GM18867 (cell line): ENCODE results near the gene SCRG1.

ENCODE experiments used
- ATAC-seq: cut with Tn5 transposase; IDR thresholded peaks from one replicate; pipeline ENCODE4 v1.9.1; 2021; ENCODE audit warnings: mild to moderate bottlenecking, moderate library complexity; ENCODE audit not compliant: unreplicated experiment

SCRG1 gene

DNA sequence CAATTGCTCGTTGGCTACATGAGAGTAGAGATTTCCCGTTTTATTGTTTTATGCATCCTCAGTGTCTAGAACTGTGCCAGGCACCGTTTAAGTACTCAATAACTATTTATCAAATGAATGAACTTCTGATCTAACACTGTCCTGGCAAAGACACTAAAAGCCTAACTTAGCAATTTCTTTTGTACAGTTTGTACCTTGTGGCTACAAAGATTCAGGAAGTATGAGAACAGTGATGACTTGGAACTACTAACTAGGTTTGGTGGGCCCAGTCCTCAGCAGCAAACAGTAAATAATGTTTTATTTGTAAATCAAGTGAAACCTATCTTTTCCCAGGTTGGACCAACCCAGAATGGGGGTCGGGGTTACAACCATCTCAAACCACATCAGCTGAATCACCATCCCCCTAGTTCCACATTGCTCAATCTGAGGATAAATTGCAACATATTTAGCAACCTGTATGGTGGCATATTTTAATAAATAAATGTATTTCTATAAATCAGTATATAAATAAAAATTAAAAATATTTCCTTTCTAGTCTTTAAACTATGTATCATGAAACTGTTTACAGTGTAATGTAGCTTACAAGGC is 12.3 kb upstream of the SCRG1 start:
- ATAC-seq = no peak

GRCh38 chr4:173410079-173410478 is 11.2 kb upstream of the SCRG1 start:
- ATAC-seq = no peak

DNA sequence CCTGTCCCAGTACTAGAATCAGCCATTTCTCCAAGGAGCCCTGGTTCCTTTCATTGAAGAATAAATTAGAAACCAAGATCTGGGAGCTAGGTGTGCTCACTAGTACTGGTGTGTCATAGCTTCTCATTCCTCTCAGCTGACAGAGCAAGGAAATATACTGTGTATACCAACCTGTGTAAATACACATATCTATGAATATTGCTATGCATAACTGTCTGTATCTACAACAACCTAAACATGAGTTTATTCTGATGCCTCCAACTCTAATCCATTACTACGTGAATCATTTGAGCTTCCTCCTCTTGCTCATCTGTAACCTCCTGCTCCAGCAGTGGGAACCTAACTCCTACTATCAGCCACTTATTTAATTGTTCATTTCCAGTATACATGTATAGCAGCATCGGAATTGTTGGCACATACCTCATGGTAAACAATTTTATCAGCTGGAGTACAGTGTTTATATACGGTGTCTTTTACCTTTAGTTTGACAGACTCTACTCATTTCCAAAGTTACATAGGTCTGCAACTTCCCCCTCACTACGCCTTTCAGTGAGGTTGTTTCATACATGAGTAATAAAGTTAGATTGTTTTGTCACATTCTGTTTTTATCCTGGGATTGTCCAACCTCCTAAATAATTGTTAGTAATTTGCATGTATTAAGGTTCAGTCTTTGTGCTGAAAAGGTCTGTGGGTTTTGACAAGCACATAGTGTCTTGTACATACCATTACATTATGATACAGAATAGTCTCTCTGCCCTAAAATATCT is 7.1 kb upstream of the SCRG1 start:
- ATAC-seq = peak; percentile 53

DNA sequence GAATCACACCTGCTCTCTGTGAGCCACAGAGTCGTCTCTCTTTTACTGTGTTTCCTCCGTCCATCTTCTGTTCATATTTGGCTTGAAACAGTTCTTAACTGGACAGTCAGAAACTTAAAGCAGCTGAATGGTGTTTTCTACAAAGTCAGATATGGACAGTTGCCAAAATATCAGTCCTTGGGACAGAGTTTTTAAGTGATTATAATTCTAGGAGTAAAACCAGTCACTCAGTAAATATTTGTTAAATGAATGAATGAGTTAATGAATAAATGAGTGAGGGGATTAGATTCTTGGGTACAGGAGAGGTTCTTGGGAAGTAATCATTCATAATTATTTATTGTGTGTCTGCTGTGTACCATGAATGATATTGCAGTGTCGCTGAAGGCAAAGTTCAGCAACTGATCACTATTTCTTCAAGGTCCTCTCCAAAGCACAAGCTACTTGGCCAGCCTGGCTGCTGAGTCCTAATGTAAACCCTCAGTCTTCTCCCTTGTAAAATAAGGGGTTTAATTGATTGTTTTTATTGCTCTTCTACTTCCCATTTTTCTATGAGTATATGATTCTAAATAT is 5.5 kb upstream of the SCRG1 start:
- no peak for ATAC-seq

- ATAC-seq = no peak
These were observed 4.1 kb upstream of the SCRG1 start for GRCh38 chr4:173403051-173403450.

GRCh38 chr4:173401063-173401462 is 2.1 kb upstream of the SCRG1 start:
- ATAC-seq = no peak

DNA sequence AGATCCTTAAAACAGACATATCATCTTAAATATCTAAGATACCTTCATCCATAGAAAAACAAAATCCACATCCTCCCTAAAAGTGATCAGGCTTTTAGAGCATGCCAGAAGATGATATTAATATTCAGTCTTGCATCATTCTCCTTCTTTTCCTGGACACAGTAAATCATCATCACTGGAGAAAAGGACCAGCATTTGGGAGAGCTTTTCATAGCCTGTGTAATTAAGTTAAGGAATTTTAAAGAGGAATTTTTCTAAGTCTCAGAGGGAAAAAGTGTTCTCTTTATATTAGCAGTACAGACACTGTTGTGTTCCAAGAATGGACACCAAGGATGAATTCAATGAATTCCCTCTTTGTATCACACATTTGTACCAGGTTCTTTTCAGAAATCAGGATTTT is 696 bp downstream of the SCRG1 start:
- no peak for ATAC-seq

GRCh38 chr4:173397604-173398003 is 1.3 kb downstream of the SCRG1 start:
- no peak for ATAC-seq

DNA sequence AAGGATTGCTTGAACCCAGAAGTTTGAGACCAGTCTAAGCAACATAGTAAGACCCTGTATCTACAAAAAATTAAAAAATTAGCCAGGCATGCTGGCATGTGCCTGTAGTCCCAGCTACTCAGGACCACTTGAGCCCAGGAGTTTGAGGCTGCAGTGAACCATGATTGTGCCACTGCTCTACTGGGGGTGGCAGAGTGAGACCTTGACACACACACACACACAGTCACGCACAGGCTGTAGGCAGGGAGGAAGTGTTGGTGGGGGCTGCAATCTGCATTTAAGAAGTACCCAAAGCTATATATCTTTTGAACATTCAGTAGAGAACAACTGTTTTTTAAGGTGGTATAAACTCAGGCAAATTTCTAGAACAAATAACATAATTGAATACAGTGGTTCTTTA is 7.2 kb downstream of the SCRG1 start:
- ATAC-seq = no peak

GRCh38 chr4:173386751-173387150 is 12.2 kb downstream of the SCRG1 start:
- no peak for ATAC-seq

DNA sequence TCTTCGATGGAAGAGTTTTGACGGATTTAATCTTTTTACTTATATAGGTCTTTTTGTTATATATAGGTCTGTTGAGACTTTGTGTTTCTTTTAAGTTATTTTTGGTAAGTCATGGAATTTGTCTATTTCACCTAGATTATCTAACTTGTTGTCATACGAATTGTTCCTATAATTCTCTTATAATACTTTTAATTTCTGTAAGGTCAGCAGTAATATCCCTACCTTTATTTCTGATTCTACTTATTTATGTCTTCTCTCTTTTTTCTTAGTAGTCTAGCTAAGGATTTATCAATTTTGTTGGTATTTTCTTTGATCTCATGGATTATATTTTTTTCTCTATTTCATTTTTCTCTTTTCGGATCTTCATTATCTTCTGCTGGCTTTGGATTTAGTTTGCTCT is 16.6 kb downstream of the SCRG1 start:
- no peak for ATAC-seq

GRCh38 chr4:173381610-173382009 is 17.3 kb downstream of the SCRG1 start:
- no peak for ATAC-seq

- peak; percentile 60 for ATAC-seq
These were observed 17.9 kb downstream of the SCRG1 start for GRCh38 chr4:173380987-173381386.

DNA sequence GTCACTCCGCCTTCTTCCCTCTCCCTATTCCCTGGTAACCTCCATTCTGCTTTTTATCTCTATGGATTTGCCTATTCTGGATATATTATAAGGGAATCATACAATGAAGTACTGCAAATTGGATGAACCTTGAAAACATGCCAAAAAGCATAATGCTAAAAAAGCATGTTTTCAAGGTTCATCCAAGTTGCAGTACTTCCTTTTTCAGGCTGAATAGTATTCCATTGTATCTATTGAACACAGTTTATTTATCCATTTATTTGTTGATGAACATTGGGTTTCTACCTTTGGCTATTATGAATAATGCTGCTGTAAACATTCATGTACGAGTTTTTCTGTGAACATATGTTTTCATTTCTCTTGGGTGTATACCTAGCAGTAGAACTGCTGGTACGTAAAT is 19.0 kb downstream of the SCRG1 start:
- ATAC-seq = no peak

- ATAC-seq = no peak
These were observed 24.3 kb downstream of the SCRG1 start for GRCh38 chr4:173374588-173374987.

DNA sequence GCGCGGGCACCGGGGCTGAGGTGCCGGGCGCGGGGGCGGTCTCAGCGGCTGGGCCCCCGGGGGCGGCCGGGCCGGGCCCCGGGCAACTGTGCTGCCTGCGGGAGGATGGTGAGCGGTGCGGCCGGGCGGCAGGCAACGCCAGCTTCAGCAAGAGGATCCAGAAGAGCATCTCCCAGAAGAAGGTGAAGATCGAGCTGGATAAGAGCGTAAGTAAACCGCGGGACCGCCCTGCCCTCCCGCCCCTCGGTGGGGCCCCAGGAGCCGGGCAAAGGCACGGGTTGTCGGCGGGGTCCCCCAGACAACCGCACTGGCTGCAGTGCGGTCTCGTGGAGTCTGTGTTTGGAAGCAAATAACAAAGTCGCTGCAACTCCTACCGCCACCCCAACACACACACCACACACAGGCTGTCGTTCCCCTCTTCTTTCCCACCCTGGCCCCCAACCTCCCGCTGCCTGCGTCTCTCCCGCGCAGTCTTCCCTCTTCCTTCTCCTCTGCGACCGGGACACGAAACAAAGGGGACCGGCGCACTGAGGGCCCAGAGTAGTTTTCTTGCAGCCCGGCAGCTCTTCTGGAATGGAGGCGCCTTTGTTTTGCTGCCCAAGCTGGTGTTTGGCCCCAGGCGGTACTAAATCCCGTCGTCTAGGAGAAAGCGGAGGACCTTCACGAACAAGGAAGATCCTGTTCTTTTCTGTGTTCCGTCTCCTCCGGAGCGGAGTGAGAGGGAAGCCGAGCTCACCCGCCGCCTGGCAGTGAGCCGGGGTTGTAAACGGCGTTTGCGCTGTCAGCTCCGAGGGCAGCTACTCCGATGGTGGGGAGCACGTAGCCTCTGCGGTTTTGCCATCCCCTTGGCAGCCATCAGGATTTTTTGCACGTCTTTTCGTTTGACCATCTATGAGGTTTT is 27.4 kb downstream of the SCRG1 start:
- peak; percentile 26 for ATAC-seq

DNA sequence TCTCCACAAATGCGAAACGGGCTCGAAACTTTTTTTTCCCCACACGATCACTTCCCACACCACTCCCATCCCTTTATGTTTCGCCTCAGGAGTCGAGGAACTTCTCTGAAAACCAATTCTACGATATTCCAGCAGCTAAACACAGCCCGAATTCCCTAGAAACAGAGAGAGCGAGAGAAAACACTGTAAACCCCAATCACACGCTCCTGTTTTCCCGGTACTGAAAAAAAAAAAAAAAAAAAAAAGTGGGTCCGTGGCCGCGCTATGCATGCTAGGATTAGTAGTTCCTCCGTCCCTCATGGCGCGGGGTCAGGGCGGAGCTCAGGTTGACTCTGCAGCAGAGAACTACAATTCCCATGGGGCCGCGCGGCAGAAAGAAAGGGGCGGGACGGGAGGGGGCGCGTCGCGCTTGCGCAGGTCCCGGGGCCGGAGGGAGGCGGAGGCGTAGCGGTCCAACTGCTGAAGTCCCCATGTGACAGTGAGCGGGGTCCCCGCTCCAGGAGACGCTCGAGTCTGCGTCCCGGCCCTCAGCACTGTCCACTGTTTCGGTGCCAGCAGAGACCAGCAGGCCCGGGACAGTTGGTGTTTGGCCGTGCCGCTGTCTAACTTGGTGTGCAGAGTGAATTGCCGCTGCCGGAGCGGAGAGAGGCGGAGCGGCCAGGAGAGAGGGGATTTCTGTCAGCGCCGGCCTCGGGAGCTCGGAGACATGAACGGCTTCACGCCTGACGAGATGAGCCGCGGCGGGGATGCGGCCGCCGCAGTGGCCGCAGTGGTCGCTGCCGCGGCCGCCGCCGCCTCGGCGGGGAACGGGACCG is 28.2 kb downstream of the SCRG1 start, which contains the start of gene SAP30:
Gene SAP30 (plus strand): TSS at position 478 of the 815 bp plus-strand sequence. CDS start 229 bp downstream, at position 707.
- peak; percentile 69 for ATAC-seq

DNA sequence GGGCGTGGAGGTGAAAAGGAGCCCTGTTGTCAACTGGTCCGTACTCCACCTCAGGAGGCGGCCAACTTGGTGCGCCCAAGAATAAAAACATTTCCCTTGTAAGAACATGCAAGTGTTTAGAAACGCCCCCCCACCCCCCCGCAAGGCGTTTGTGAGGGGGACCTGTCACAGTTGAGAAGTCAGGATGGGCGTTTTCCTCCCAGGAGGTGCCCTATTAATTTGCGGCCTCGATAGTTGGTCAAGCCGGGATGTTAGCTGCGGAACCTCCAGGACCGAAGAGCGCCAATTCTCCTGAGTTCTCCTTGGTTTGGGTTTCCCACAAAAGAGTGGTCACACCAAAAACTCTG is 28.8 kb downstream of the SCRG1 start:
- peak; percentile 7 for ATAC-seq

DNA sequence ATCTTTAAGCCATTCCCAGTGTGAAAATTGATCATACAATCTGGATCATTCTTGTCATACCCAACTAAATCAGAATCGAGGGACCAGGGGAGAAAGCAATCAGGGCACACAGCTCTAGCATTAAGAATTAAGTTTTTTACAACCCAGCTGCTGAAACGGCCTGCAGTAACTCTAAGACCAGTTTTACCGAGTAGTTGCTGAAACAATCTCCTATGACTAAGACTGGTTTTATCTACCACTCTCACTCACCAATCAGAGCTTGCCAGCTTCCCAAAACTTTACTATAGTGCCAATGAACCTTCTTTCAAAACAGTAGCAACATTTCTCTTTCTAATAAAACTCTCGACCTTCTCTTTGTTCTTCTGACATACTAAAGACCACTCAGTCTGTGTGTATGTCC is 31.0 kb downstream of the SCRG1 start:
- no peak for ATAC-seq

DNA sequence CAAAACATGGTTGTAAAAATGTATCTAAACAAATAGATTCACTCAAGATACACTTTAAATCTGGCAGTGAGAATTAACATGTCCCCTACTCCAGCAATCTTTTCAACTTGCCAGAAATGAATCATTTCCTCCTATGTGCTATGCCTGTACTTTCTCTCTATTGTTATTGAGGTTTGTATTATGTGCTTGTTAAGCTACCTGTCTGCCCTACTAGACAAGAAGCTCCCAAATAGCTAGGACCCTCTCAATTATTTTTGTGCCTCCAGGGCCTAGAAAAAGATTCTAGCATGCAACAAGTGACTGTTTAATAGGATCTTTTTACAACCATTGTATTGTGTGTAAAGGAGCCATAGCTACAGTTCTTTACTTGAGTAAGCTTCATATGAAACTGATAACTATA is 31.6 kb downstream of the SCRG1 start:
- ATAC-seq = peak; percentile 9
